ENCODE measurements around the gene FSCN2. TPM values are rescaled to one million over a fixed set of nuclear protein-coding genes. Genes with fewer than 3 reads are reported as not detected.

Gene FSCN2
- total RNA-seq, 3 donors from 2014 or later (not counting 1 experiment from before 2014, with no cell fraction given) = 0.26 to 2.6 (median 1.0) TPM

- TF ChIP-seq CTCF (IDR thresholded peaks at IDR 0.05) = no peak
- peaks cover 40% of the 10 kb centered on the region for H3K36me3 ChIP-seq (ENCODE audit: control insufficient read depth, insufficient read depth, low read length)
- Mint-ChIP-seq H3K36me3 (no peaks in the 10 kb centered on the region), H3K27me3 (ENCODE audit: low read depth in 2 of 2) (no peaks in the 10 kb centered on the region), H3K27ac (no peak overlapping the region), H3K4me1 (peaks cover 12 to 25% of the 10 kb centered on the region in 2 donors), H3K4me3 (no peak overlapping the region), H3K9me3 (no peaks in the 10 kb centered on the region)
- H3K4me1 ChIP-seq (ENCODE audit: control insufficient read depth, insufficient read depth, low read length) = no peaks in the 10 kb centered on the region
- no peaks in the 10 kb centered on the region for H3K27me3 ChIP-seq (ENCODE audit: control insufficient read depth, insufficient read depth, low read length)
- ATAC-seq = no peak
- H3K9me3 ChIP-seq (ENCODE audit: control insufficient read depth, insufficient read depth, low read length) = no peaks in the 10 kb centered on the region
- H3K27ac ChIP-seq (ENCODE audit: low read length) = no peak overlapping the region
- H3K4me3 ChIP-seq (ENCODE audit: low read length) = no peak overlapping the region
- WGBS (ENCODE audit: insufficient coverage) = 98% methylated on average over 8 of the region's 8 CpGs
- intact Hi-C loops (cut with micrococcal nuclease) = no loop called here
- no peak for DNase-seq
These were observed 46.4 kb downstream of the FSCN2 start for GRCh38 chr17:81574643-81574956.

GRCh38 chr17:81575836-81576235 is 47.7 kb downstream of the FSCN2 start:
- Histone ChIP-seq H3K36me3 (ENCODE audit: control insufficient read depth, insufficient read depth, low read length) (peaks cover 31% of the 10 kb centered on the region), H3K4me1 (ENCODE audit: control insufficient read depth, insufficient read depth, low read length) (no peaks in the 10 kb centered on the region), H3K27ac (ENCODE audit: low read length) (no peak overlapping the region), H3K27me3 (ENCODE audit: control insufficient read depth, insufficient read depth, low read length) (no peaks in the 10 kb centered on the region), H3K4me3 (ENCODE audit: low read length) (no peak overlapping the region), H3K9me3 (ENCODE audit: control insufficient read depth, insufficient read depth, low read length) (no peaks in the 10 kb centered on the region)
- H3K4me3 Mint-ChIP-seq = no peak overlapping the region
- no peak overlapping the region for H3K27ac Mint-ChIP-seq
- H3K4me1 Mint-ChIP-seq = peaks cover 18 to 36% of the 10 kb centered on the region in 2 donors
- H3K36me3 Mint-ChIP-seq = no peaks in the 10 kb centered on the region
- ATAC-seq = no peak
- H3K9me3 Mint-ChIP-seq = no peaks in the 10 kb centered on the region
- no peaks in the 10 kb centered on the region for H3K27me3 Mint-ChIP-seq (ENCODE audit: low read depth in 2 of 2)
- intact Hi-C loops (cut with micrococcal nuclease) = no loop called here
- TF ChIP-seq CTCF (IDR thresholded peaks at IDR 0.05) = no peak
- DNase-seq = no peak
- 96% methylated on average over 3 of the region's 3 CpGs for WGBS (ENCODE audit: insufficient coverage)

- H3K27me3 Mint-ChIP-seq (ENCODE audit: low read depth in 2 of 2) = no peaks in the 10 kb centered on the region
- TF ChIP-seq CTCF (IDR thresholded peaks at IDR 0.05) = no peak
- no peaks in the 10 kb centered on the region for H3K9me3 ChIP-seq (ENCODE audit: control insufficient read depth, insufficient read depth, low read length)
- WGBS (ENCODE audit: insufficient coverage) = 96% methylated on average over 17 of the region's 17 CpGs
- H3K4me3 ChIP-seq (ENCODE audit: low read length) = no peak overlapping the region
- no peaks in the 10 kb centered on the region for H3K36me3 Mint-ChIP-seq
- ATAC-seq = no peak
- no peak overlapping the region for H3K27ac ChIP-seq (ENCODE audit: low read length)
- no peak for DNase-seq
- intact Hi-C loops (cut with micrococcal nuclease) = no loop called here
- no peaks in the 10 kb centered on the region for H3K9me3 Mint-ChIP-seq
- no peak overlapping the region for H3K4me3 Mint-ChIP-seq
- no peaks in the 10 kb centered on the region for H3K4me1 ChIP-seq (ENCODE audit: control insufficient read depth, insufficient read depth, low read length)
- H3K27ac Mint-ChIP-seq = no peak overlapping the region
- no peaks in the 10 kb centered on the region for H3K27me3 ChIP-seq (ENCODE audit: control insufficient read depth, insufficient read depth, low read length)
- peaks cover 18 to 36% of the 10 kb centered on the region in 2 donors for H3K4me1 Mint-ChIP-seq
- peaks cover 27% of the 10 kb centered on the region for H3K36me3 ChIP-seq (ENCODE audit: control insufficient read depth, insufficient read depth, low read length)
These were observed 48.6 kb downstream of the FSCN2 start for GRCh38 chr17:81576621-81577277.

Data from natural killer cell (primary cell).